ENCODE data around the gene SEMA4G. TPM values are rescaled to one million over a fixed set of nuclear protein-coding genes. Genes with fewer than 3 reads are reported as not detected.

Gene SEMA4G
- total and polyA plus RNA-seq, 4 donors: 1.2 to 7.4 (median 2.8) TPM

DNA sequence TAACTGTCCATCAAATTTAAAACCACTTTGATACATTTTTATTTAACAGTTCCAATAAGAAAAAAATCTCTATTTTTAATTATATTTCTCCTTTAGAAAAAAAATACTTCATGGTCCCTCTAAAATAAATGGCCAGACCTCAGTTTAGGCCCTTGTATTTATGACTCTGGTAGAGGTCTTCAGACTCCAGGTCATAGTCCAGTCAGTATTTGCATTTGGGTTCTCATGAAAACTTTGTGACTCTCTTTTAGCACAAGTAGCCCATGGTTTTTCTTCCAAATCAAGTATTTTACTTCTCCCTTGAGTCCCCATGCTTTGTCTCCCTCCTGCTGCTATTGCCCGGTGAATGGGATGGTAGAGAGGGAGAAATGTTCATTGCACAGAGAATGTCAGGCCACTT lies 5.5 kb upstream of the SEMA4G start:
- ATAC-seq (ENCODE audit: insufficient read depth, low FRiP score) (no peak), DNase-seq (no peak)
- H3K9ac ChIP-seq (ENCODE audit: insufficient read depth in 1 of 2, low read length in 2 of 2): no peak overlapping the region
- no peaks in the 10 kb centered on the region for H3K27me3 ChIP-seq (ENCODE audit: control insufficient read depth in 3 of 3, insufficient read depth in 3 of 3, low read length in 2 of 3)
- 95 to 100% methylated on average over 1 of the region's 1 CpG for WGBS, 2 donors
- H3K27ac ChIP-seq (ENCODE audit: low read depth in 1 of 2, low read length in 1 of 2): no peak overlapping the region
- H3K9me3 ChIP-seq (ENCODE audit: control insufficient read depth in 4 of 4, insufficient read depth in 3 of 4, low read length in 3 of 4): no peaks in the 10 kb centered on the region
- TF ChIP-seq, protein P1, sequence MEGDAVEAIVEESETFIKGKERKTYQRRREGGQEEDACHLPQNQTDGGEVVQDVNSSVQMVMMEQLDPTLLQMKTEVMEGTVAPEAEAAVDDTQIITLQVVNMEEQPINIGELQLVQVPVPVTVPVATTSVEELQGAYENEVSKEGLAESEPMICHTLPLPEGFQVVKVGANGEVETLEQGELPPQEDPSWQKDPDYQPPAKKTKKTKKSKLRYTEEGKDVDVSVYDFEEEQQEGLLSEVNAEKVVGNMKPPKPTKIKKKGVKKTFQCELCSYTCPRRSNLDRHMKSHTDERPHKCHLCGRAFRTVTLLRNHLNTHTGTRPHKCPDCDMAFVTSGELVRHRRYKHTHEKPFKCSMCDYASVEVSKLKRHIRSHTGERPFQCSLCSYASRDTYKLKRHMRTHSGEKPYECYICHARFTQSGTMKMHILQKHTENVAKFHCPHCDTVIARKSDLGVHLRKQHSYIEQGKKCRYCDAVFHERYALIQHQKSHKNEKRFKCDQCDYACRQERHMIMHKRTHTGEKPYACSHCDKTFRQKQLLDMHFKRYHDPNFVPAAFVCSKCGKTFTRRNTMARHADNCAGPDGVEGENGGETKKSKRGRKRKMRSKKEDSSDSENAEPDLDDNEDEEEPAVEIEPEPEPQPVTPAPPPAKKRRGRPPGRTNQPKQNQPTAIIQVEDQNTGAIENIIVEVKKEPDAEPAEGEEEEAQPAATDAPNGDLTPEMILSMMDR (IDR thresholded peaks at IDR 0.05; ENCODE audit: control extremely low read depth, extremely low read depth): no peak
- peaks cover 7 to 56% (median 29%) of the 10 kb centered on the region in 4 donors for H3K36me3 ChIP-seq (ENCODE audit: control insufficient read depth in 4 of 4, insufficient read depth in 4 of 4, low read length in 4 of 4)
- H3K4me1 ChIP-seq (ENCODE audit: control insufficient read depth in 5 of 5, insufficient read depth in 5 of 5, low read length in 5 of 5): peaks cover 0 to 7% (median under 1%) of the 10 kb centered on the region in 5 donors
- no peak overlapping the region for H3K4me3 ChIP-seq

- H3K4me3 ChIP-seq: no peak overlapping the region
- H3K27ac ChIP-seq (ENCODE audit: low read depth in 1 of 2, low read length in 1 of 2): no peak overlapping the region
- TF ChIP-seq, protein P1 (IDR thresholded peaks at IDR 0.05; ENCODE audit: control extremely low read depth, extremely low read depth): no peak
- DNase-seq: no peak
- no peaks in the 10 kb centered on the region for H3K27me3 ChIP-seq (ENCODE audit: control insufficient read depth in 3 of 3, insufficient read depth in 3 of 3, low read length in 2 of 3)
- H3K4me1 ChIP-seq (ENCODE audit: control insufficient read depth in 5 of 5, insufficient read depth in 5 of 5, low read length in 5 of 5): peaks cover 0 to 17% (median 7%) of the 10 kb centered on the region in 5 donors
- H3K36me3 ChIP-seq (ENCODE audit: control insufficient read depth in 4 of 4, insufficient read depth in 4 of 4, low read length in 4 of 4): peaks cover 7 to 44% (median 22%) of the 10 kb centered on the region in 4 donors
- no peaks in the 10 kb centered on the region for H3K9me3 ChIP-seq (ENCODE audit: control insufficient read depth in 4 of 4, insufficient read depth in 3 of 4, low read length in 3 of 4)
- H3K9ac ChIP-seq (ENCODE audit: insufficient read depth in 1 of 2, low read length in 2 of 2): no peak overlapping the region
- no peak for ATAC-seq (ENCODE audit: insufficient read depth, low FRiP score)
- WGBS, 2 donors: 76 to 77% methylated on average over 5 of the region's 5 CpGs
Observed at GRCh38 chr10:100965820-100966219, 3.5 kb upstream of the SEMA4G start.

DNA sequence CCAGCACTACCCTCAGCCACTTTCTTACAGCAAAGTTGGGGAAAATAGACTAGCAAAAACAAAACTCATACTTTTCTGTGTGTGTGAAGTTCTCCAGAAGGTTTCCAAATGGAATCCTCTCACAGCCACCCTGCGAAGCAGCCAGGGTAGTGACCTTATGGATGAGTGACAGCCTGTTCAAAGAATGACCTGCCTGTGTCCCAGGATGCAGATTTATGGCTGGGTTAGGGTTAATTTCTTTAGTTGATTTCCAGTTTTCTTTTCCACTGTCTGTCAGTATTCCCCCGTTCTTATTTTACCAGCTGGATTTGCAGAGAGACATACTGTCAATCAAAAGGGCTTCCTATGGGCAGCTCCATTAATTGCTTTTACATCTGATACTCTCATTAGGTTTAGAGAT lies 2.4 kb upstream of the SEMA4G start:
- no peak overlapping the region for H3K9ac ChIP-seq (ENCODE audit: insufficient read depth in 1 of 2, low read length in 2 of 2)
- DNase-seq (no peak), ATAC-seq (ENCODE audit: insufficient read depth, low FRiP score) (no peak)
- H3K27ac ChIP-seq (ENCODE audit: low read depth in 1 of 2, low read length in 1 of 2): no peak overlapping the region
- 82 to 94% methylated on average over 2 of the region's 2 CpGs for WGBS, 2 donors
- peaks cover 0 to 21% (median 7%) of the 10 kb centered on the region in 5 donors for H3K4me1 ChIP-seq (ENCODE audit: control insufficient read depth in 5 of 5, insufficient read depth in 5 of 5, low read length in 5 of 5)
- H3K36me3 ChIP-seq (ENCODE audit: control insufficient read depth in 4 of 4, insufficient read depth in 4 of 4, low read length in 4 of 4): peaks cover 7 to 39% (median 19%) of the 10 kb centered on the region in 4 donors
- no peaks in the 10 kb centered on the region for H3K27me3 ChIP-seq (ENCODE audit: control insufficient read depth in 3 of 3, insufficient read depth in 3 of 3, low read length in 2 of 3)
- no peaks in the 10 kb centered on the region for H3K9me3 ChIP-seq (ENCODE audit: control insufficient read depth in 4 of 4, insufficient read depth in 3 of 4, low read length in 3 of 4)
- no peak overlapping the region for H3K4me3 ChIP-seq
- TF ChIP-seq, protein P1 (IDR thresholded peaks at IDR 0.05; ENCODE audit: control extremely low read depth, extremely low read depth): no peak

GRCh38 chr10:100967332-100967731 lies 2.0 kb upstream of the SEMA4G start:
- H3K27me3 ChIP-seq (ENCODE audit: control insufficient read depth in 3 of 3, insufficient read depth in 3 of 3, low read length in 2 of 3): no peaks in the 10 kb centered on the region
- ATAC-seq (ENCODE audit: insufficient read depth, low FRiP score) (no peak), DNase-seq (no peak)
- TF ChIP-seq, protein P1 (IDR thresholded peaks at IDR 0.05; ENCODE audit: control extremely low read depth, extremely low read depth): no peak
- no peaks in the 10 kb centered on the region for H3K9me3 ChIP-seq (ENCODE audit: control insufficient read depth in 4 of 4, insufficient read depth in 3 of 4, low read length in 3 of 4)
- H3K36me3 ChIP-seq (ENCODE audit: control insufficient read depth in 4 of 4, insufficient read depth in 4 of 4, low read length in 4 of 4): peaks cover 7 to 36% (median 16%) of the 10 kb centered on the region in 4 donors
- H3K4me3 ChIP-seq: no peak overlapping the region
- H3K4me1 ChIP-seq (ENCODE audit: control insufficient read depth in 5 of 5, insufficient read depth in 5 of 5, low read length in 5 of 5): peaks cover 0 to 20% (median 7%) of the 10 kb centered on the region in 5 donors
- no peak overlapping the region for H3K27ac ChIP-seq (ENCODE audit: low read depth in 1 of 2, low read length in 1 of 2)
- no peak overlapping the region for H3K9ac ChIP-seq (ENCODE audit: insufficient read depth in 1 of 2, low read length in 2 of 2)
- WGBS, 2 donors: 84 to 91% methylated on average over 2 of the region's 2 CpGs
